Stimulated activated CD8-positive, alpha-beta memory T cell treated with anti-CD3 and anti-CD28 coated beads, Interleukin-7, amount 100 ng/mL, for 4 hours (primary cell): Measurements from ENCODE around the gene RMC1.
"Not testable (repeated sequence)": the region's sequence is repeated elsewhere in the genome, so short reads cannot be mapped to it uniquely, and the experiment has no call there.

ENCODE experiments used
- DNase-seq, 2 donors: peaks; one replicate each; pipeline ENCODE4 v3.0.0-alpha.2; 2020; ENCODE audit warnings: low read depth in 2 of 2

The RMC1 gene

DNA sequence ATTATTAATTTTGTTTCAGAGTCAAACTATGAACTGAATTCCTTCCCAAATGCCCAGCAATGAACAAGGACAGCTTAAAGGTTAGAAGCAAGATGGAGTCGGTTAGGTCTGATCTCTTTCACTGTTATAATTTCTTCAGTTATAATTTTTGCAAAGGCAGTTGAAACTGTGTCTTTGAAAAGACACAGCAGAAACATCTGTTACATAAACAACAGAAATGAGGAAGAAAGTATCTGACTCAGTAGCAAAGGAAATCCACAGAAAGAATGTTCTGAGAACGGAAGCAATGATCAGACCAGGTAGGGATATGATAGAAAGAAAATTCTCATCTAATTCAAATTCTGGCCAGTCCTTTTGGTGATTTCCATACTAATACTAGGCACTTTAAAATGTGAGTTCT, 5.2 kb upstream of the RMC1 start:
- DNase-seq: no peak

- DNase-seq: peak; percentile 57 to 59
Observed at GRCh38 chr18:23498877-23499276, 4.4 kb upstream of the RMC1 start.

DNA sequence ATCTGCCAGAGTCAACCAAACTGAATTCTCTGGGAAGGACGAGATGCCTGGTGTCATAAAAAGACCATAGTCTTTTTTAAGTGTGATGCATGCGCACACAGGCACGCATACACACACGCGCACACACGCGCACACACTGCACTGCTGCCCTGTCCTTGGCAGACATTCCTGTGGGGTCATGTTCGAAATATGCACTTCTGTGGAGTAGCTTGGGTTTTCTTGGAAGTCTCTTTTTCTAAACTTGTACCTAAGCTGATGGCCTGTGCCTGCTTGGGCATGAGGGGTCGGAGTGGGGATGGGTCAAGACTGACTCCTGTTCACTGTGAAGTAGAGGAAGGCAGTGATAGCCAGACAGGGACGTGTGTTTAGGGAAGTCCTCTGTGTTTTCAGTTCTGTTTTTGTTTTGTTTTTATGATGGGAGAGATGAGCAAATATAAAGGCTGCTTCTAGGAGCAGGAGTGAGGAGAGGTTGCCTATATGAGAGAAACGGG, 4.0 kb upstream of the RMC1 start:
- DNase-seq: no peak

- DNase-seq: no peak
Observed at GRCh38 chr18:23501626-23502025, 1.7 kb upstream of the RMC1 start.

DNA sequence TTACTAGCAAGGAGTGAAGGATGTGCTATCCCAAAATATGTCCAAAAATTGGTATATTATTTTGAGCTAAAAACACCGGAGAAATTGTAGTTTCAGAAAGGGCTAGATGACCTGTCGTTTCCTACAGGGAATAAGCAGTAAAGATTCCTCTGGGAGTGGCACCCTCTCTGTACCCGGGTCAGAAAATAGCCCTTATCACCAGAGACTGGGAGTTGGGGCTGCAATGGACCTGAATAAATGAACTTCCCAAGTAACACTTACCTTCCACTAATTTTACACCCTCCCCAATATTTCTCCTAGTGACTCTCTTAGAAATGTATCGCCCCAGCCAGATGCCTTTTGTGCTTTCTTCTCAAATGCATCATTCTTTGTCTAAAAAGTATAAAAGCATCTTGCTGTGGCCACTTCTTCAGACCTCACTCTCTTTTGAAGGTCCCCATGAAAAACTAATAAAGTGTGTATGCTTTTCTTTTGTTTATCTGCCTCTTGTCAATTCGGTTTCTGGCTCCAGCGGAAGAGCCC, 734 bp upstream of the RMC1 start:
- DNase-seq: no peak

DNA sequence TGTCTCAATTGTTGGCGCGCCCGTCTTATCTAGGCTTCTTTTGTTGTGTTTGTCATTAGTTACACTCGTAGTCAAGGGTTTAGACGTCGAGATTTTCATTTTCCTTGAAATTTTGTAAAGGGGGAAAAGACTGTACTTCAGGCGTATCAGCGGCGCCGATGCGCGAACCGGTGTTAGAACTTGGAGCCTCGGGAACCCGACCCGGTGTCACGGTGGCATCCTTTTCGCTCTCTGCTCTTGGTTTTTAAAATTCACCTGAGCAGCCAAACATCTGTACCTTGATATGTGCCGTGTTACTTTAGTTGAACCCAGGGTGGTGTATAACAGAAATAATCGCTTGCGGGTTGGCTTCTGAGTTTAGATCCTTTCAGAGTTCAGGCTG, 643 bp downstream of the RMC1 start:
- DNase-seq: no peak

GRCh38 chr18:23504720-23505119, 1.4 kb downstream of the RMC1 start:
- no peak for DNase-seq

DNA sequence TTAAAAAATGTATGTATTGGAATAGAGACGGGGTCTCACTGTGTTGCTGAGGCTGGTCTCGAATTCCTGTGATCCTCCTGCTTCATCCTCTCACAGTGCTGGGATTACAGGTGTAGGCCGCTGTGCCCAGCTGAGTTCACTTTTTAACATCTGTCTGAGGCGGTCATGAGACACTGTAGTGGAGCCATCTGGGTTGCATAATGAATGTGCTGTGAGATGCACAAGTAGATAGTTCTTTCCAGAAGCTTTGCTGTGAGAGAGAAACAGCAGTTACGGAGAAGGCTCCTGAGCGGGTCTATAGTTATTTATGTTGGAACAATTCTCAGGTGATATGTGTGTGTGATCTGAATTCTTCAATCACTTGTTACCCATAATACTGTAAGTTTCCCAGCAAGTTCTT, 3.1 kb downstream of the RMC1 start:
- DNase-seq: no peak

- DNase-seq: not testable (repeated sequence)
Observed at GRCh38 chr18:23510923-23511322, 7.6 kb downstream of the RMC1 start.

DNA sequence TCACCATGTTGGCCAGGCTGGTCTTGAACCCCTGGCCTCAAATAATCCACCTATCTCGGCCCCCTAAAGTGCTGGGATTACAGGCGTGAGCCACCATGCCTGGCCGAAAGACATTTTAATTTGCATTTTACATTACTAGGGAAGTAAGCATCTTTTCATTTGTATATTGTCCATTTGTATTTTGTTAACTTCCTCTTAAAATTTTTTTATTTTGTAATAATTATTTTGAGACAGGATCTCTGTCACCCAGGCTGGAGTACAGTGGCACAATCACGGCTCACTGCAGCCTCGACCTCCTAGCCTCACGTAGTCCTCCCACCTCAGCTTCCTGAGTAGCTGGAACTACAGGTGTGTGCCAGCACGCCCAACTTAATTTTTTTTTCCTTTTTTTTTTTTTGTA, 8.9 kb downstream of the RMC1 start:
- DNase-seq: not testable (repeated sequence)

DNA sequence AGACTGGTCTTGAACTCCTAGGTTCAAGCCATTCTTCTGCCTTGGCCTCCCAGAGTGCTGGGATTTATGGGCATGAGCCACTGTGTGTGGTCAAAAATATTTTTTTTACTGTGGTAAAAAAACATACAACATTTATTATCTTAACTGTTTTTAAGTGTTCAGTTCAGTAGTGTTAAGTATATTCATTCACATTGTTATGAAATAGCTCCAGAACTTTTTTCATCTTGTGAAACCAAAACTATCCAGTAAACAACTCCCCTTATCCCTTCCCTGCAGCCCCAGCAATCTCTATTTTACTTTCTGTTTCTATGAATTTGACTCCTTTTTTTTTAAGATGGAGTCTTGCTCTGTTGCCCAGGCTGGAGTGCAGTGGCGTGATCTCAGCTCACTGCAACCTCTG, 9.3 kb downstream of the RMC1 start:
- no peak for DNase-seq

- peak; percentile 55 to 57 for DNase-seq
Observed at GRCh38 chr18:23515911-23516546, 12.7 kb downstream of the RMC1 start.

DNA sequence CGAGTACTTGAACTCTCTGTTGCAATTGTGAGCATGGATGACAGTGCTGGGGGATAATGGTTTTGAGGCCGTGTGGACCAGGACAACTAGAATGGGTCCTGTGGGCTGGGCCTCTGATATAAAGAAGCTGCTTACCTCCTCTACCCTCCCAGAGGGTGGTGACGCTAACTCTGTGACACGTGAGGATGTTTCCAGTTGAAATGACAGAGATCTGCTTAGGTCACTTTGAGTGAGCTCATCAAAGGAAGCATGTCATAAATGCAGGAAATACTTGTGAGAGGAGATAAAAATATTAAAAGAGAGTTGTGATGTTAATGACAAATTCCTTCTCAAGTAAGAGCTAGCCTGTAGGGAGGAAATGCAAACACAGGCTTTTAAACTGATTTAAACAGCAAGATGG, 16.4 kb downstream of the RMC1 start:
- DNase-seq: no peak

- DNase-seq: no peak
Observed at GRCh38 chr18:23521271-23521670, 18.0 kb downstream of the RMC1 start.

DNA sequence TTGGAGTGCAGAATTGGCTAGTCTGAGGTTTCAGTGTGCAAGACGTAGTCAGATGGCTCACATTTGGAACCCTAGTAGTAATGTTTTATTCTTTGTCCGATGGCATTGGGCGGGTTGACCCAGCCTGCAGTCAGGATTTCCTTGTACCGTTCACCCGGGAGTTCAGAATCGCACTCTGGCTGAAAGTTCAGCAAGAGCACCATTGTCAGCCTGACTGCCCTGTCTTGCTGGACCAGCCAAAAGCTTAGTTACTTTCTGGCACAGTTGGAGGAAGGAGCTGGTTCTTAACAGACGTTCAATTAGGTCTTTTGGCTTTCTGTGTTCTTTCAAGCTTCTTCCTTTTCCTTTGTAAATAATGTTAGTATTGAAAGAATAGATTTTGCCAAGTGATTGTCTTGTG, 18.6 kb downstream of the RMC1 start:
- no peak for DNase-seq

GRCh38 chr18:23523429-23524212, 20.3 kb downstream of the RMC1 start:
- no peak for DNase-seq

DNA sequence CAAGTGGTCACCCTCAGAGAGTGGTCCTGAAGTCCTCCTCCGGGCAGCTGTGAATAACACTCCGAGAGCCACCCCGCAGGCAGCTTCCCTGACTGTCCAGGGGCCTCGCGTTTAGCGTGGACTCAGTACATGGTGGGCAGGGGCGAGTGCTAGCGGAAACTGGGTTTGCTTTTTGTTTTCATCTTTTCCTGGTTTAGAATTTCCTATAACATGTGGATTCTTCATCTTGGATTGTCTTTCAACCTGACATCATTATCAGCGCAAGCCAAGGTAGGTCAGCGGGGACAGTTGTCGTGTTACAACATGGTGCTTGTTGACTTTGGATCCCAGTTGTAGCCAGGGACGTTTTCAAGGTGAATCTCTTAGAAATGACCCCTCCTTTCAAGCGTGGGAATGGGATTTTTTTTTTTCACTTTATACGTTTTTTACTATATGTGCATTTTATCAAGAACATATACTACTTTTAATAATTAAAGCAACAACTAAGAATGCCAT, 20.9 kb downstream of the RMC1 start:
- no peak for DNase-seq

GRCh38 chr18:23526501-23527063, 23.3 kb downstream of the RMC1 start:
- no peak for DNase-seq

DNA sequence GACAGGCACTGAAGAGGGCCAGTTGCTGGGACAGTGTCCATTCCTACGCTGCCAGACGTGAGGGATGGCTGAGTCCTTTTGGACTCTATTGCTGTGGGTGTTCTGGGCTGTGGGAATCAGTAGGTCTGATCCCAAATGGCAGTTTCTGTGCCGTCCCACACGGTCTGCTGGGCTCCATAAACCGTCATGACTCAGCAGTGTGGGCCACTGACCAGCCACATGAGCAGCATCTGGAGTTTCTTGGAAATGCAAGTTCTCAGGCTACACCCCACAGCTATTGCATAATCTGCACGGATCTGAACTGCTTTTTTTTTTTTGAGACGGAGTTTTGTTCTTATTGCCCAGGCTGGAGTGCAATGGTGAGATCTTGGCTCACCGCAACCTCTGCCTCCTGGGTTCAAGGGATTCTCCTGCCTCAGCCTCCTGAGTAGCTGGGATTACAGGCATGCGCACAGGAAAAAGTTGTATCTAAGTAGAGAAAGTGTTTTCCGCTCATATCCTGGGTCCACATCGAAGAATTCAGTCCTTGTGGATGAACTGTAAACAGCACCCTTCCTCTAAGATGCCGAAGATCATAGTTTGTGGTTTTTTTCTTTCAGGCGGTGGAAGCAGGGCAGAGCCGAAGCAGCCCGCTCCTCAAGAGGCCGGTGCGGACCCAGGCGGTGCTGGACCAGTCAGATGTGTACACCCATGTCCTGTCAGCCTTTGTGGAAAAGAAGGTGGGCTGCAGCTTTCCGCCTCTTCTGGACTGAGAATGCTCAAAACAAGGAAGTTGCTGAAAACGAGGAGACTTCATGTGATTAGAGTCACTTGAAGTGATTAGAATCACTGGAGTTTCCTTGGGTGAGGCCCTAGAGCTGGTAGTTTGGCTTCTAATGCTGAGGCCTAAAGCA, 25.5 kb downstream of the RMC1 start:
- DNase-seq: no peak

- DNase-seq: no peak
Observed at GRCh38 chr18:23529604-23530003, 26.3 kb downstream of the RMC1 start.

- DNase-seq: no peak
Observed at GRCh38 chr18:23530195-23530594, 26.9 kb downstream of the RMC1 start.

GRCh38 chr18:23531912-23532311, 28.6 kb downstream of the RMC1 start:
- no peak for DNase-seq
